AG09309 (cell line): ENCODE measurements around the gene MAP1B.
"Not testable (repeated sequence)": the region's sequence is repeated elsewhere in the genome, so short reads cannot be mapped to it uniquely, and the experiment has no call there.

Experiments used
- DNase-seq: peaks from one replicate; pipeline ENCODE4 v3.0.0-alpha.2; 2010; ENCODE audit warnings: low read depth
- H3K4me3 ChIP-seq: 2 replicates; pipeline ENCODE4 v1.5.1; 2011; ENCODE audit warnings: mild to moderate bottlenecking, low read depth, low read length, moderate library complexity; ENCODE audit not compliant: control insufficient read depth
- TF ChIP-seq, protein P1 (sequence below): IDR thresholded peaks from 2 replicates; pipeline ENCODE4 v1.5.1; 2011; ENCODE audit warnings: mild to moderate bottlenecking, low read depth, low read length, inconsistent platforms; ENCODE audit not compliant: insufficient read depth, control insufficient read depth; ENCODE audit errors: missing control alignments

The MAP1B gene

DNA sequence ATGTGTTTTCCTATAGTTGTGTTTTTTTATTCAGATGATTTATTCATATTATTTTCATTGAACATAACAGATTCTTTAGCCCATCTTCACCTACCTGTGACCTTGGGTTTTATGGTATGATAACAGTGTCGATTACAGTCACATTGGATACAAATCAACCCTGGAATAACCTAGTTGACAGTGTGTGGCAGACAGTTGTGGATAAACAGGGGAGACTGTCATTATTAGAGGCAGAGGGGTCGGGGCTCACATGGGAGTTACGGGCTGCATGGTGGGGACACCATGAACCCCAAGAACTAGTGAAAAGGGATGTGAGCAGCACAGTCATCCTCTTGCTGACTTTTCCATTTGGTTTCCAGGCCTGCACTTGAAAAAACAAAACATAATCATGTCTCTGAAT lies 29.9 kb upstream of the MAP1B start:
- no peak overlapping the region for H3K4me3 ChIP-seq
- TF ChIP-seq, protein P1, sequence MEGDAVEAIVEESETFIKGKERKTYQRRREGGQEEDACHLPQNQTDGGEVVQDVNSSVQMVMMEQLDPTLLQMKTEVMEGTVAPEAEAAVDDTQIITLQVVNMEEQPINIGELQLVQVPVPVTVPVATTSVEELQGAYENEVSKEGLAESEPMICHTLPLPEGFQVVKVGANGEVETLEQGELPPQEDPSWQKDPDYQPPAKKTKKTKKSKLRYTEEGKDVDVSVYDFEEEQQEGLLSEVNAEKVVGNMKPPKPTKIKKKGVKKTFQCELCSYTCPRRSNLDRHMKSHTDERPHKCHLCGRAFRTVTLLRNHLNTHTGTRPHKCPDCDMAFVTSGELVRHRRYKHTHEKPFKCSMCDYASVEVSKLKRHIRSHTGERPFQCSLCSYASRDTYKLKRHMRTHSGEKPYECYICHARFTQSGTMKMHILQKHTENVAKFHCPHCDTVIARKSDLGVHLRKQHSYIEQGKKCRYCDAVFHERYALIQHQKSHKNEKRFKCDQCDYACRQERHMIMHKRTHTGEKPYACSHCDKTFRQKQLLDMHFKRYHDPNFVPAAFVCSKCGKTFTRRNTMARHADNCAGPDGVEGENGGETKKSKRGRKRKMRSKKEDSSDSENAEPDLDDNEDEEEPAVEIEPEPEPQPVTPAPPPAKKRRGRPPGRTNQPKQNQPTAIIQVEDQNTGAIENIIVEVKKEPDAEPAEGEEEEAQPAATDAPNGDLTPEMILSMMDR = no peak
- DNase-seq = no peak

- TF ChIP-seq, protein P1 = no peak
- DNase-seq = no peak
- H3K4me3 ChIP-seq = no peak overlapping the region
These were observed 28.0 kb upstream of the MAP1B start for GRCh38 chr5:72079288-72079687.

- DNase-seq = no peak
- H3K4me3 ChIP-seq = no peak overlapping the region
- TF ChIP-seq, protein P1 = no peak
These were observed 25.2 kb upstream of the MAP1B start for GRCh38 chr5:72082048-72082447.

GRCh38 chr5:72084876-72085275 lies 22.4 kb upstream of the MAP1B start:
- TF ChIP-seq, protein P1 = no peak
- DNase-seq = no peak
- H3K4me3 ChIP-seq = no peak overlapping the region

- TF ChIP-seq, protein P1 = no peak
- DNase-seq = no peak
- no peak overlapping the region for H3K4me3 ChIP-seq
These were observed 22.0 kb upstream of the MAP1B start for GRCh38 chr5:72085319-72085718.

DNA sequence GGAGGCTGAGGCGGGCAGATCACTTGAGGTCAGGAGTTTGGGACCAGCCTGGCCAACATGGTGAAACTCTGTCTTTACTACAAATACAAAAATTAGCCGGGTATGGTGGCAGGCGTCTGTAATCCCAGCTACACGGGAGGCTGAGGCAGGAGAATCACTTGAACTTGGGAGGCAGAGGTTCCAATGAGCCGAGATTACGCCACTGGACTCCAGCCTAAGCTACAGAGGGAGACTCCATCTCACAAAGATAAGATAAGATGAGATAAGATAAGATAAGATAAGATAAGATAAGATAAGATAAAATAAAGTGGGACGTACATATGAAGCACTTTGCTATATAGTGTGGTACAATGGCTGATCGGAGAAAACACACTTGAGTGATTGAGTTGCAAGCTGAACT lies 17.6 kb upstream of the MAP1B start:
- not testable (repeated sequence) for H3K4me3 ChIP-seq, DNase-seq

GRCh38 chr5:72092074-72092473 lies 15.2 kb upstream of the MAP1B start:
- TF ChIP-seq, protein P1 = no peak
- no peak overlapping the region for H3K4me3 ChIP-seq
- DNase-seq = no peak
